Measurements from ENCODE around the gene CYP26C1.

DNA sequence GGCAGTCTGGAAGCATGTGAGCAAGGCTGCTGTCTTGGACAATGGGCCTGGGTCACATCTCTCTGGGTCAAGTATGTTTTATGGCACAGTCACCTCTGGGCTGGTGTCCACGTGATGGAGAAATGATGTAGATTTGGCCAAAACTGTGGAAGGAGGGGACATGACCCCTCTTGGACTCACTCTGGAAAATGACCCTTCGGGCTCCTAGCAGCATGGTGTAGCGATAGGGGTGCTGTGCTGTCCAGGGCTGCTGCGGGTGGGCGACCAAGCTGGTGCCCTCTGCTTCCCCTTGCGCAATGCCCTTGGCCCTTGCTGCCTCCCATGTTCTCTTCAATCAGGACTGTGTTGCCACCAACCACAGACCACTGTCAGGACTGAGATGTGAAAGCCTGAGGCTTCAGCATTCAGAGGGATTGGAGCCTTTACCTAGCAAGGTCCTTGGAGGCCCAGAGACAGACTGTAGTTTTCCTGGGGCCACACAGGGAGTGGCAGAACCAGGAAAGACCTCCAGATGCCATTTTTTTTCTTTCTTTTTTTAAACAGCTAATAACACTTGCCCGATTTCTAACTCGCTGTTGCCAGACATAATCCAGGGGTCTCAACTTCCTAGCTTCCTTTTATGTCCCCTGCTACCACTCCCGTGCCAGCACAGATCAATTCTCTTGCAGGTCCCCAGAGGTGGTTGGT, 19.2 kb downstream of the CYP26C1 start:
- TF ChIP-seq, protein P1, sequence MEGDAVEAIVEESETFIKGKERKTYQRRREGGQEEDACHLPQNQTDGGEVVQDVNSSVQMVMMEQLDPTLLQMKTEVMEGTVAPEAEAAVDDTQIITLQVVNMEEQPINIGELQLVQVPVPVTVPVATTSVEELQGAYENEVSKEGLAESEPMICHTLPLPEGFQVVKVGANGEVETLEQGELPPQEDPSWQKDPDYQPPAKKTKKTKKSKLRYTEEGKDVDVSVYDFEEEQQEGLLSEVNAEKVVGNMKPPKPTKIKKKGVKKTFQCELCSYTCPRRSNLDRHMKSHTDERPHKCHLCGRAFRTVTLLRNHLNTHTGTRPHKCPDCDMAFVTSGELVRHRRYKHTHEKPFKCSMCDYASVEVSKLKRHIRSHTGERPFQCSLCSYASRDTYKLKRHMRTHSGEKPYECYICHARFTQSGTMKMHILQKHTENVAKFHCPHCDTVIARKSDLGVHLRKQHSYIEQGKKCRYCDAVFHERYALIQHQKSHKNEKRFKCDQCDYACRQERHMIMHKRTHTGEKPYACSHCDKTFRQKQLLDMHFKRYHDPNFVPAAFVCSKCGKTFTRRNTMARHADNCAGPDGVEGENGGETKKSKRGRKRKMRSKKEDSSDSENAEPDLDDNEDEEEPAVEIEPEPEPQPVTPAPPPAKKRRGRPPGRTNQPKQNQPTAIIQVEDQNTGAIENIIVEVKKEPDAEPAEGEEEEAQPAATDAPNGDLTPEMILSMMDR (conservative IDR thresholded peaks at IDR 0.05), result no peak
- TF ChIP-seq EZH2 (IDR thresholded peaks at IDR 0.05; ENCODE audit: low read depth), result no peak

All from PC-9 (cell line).